Measurements from ENCODE around the gene SPDYE6. TPM values are rescaled to one million over a fixed set of nuclear protein-coding genes. Genes with fewer than 3 reads are reported as not detected.
"Not testable (repeated sequence)": the region's sequence is repeated elsewhere in the genome, so short reads cannot be mapped to it uniquely, and the experiment has no call there.

The SPDYE6 gene
- polyA plus RNA-seq (ENCODE audit: insufficient read length in 4 of 4), result 1 to 10 TPM in 2 of 4 donors, under 1 TPM in 1, not detected in 1; 0.16 to 2.4 (median 2.0) TPM

- DNase-seq (ENCODE audit: low read depth in 4 of 4, low spot score in 3 of 4), result not testable (repeated sequence)
Observed at GRCh38 chr7:102356344-102356743, at the start of gene SPDYE6. TSS of gene SPDYE6 (minus strand) at chr7:102356444. CDS start at chr7:102356023, 421 bp downstream.

GRCh38 chr7:102404862-102405188 is 48.6 kb upstream of the SPDYE6 start:
- not testable (repeated sequence) for DNase-seq (ENCODE audit: low read depth in 4 of 4, low spot score in 3 of 4)

- DNase-seq (ENCODE audit: low read depth in 4 of 4, low spot score in 3 of 4), result no peak
Observed at GRCh38 chr7:102404005-102404861, 48.0 kb upstream of the SPDYE6 start.

- no peak for DNase-seq (ENCODE audit: low read depth in 4 of 4, low spot score in 3 of 4)
Observed at GRCh38 chr7:102403563-102403962, 47.3 kb upstream of the SPDYE6 start.

GRCh38 chr7:102400360-102400759 is 44.1 kb upstream of the SPDYE6 start:
- DNase-seq (ENCODE audit: low read depth in 4 of 4, low spot score in 3 of 4), result no peak

GRCh38 chr7:102398543-102398942 is 42.3 kb upstream of the SPDYE6 start:
- no peak for DNase-seq (ENCODE audit: low read depth in 4 of 4, low spot score in 3 of 4)

GRCh38 chr7:102396710-102397019 is 40.4 kb upstream of the SPDYE6 start:
- no peak for DNase-seq (ENCODE audit: low read depth in 4 of 4, low spot score in 3 of 4)

- DNase-seq (ENCODE audit: low read depth in 4 of 4, low spot score in 3 of 4), result peak; percentile 79 to 88 (median 84)
Observed at GRCh38 chr7:102395873-102396709, 39.8 kb upstream of the SPDYE6 start, which contains the start of gene PRKRIP1. TSS of gene PRKRIP1 (plus strand) at chr7:102396363. CDS start at chr7:102396412, 49 bp downstream.

GRCh38 chr7:102395592-102395872 is 39.3 kb upstream of the SPDYE6 start:
- peak in 1 of 4 donors; percentile 35 for DNase-seq (ENCODE audit: low read depth in 4 of 4, low spot score in 3 of 4)

GRCh38 chr7:102393467-102393866 is 37.2 kb upstream of the SPDYE6 start:
- no peak for DNase-seq (ENCODE audit: low read depth in 4 of 4, low spot score in 3 of 4)

GRCh38 chr7:102392330-102392729 is 36.1 kb upstream of the SPDYE6 start:
- DNase-seq (ENCODE audit: low read depth in 4 of 4, low spot score in 3 of 4), result no peak

GRCh38 chr7:102390697-102391484 is 34.6 kb upstream of the SPDYE6 start:
- DNase-seq (ENCODE audit: low read depth in 4 of 4, low spot score in 3 of 4), result peak; percentile 42 to 58 (median 52)

GRCh38 chr7:102389810-102390209 is 33.6 kb upstream of the SPDYE6 start:
- no peak for DNase-seq (ENCODE audit: low read depth in 4 of 4, low spot score in 3 of 4)

- DNase-seq (ENCODE audit: low read depth in 4 of 4, low spot score in 3 of 4), result no peak
Observed at GRCh38 chr7:102387064-102387463, 30.8 kb upstream of the SPDYE6 start.

GRCh38 chr7:102381696-102382425 is 25.6 kb upstream of the SPDYE6 start:
- DNase-seq (ENCODE audit: low read depth in 4 of 4, low spot score in 3 of 4), result not testable (repeated sequence)

GRCh38 chr7:102380837-102381236 is 24.6 kb upstream of the SPDYE6 start:
- DNase-seq (ENCODE audit: low read depth in 4 of 4, low spot score in 3 of 4), result not testable (repeated sequence)

GRCh38 chr7:102376964-102377466 is 20.8 kb upstream of the SPDYE6 start:
- DNase-seq (ENCODE audit: low read depth in 4 of 4, low spot score in 3 of 4), result no peak

GRCh38 chr7:102372796-102373195 is 16.6 kb upstream of the SPDYE6 start:
- DNase-seq (ENCODE audit: low read depth in 4 of 4, low spot score in 3 of 4), result not testable (repeated sequence)

GRCh38 chr7:102370038-102370437 is 13.8 kb upstream of the SPDYE6 start:
- DNase-seq (ENCODE audit: low read depth in 4 of 4, low spot score in 3 of 4), result not testable (repeated sequence)

- not testable (repeated sequence) for DNase-seq (ENCODE audit: low read depth in 4 of 4, low spot score in 3 of 4)
Observed at GRCh38 chr7:102365390-102365789, 9.1 kb upstream of the SPDYE6 start.

Data from left renal pelvis (tissue), 4 donors.